HG02981 (cell line): ENCODE data around the gene HAAO.

Experiments used
- ATAC-seq: cut with Tn5 transposase; IDR thresholded peaks from one replicate; pipeline ENCODE4 v1.9.1; 2021; ENCODE audit warnings: mild to moderate bottlenecking, moderate library complexity; ENCODE audit not compliant: unreplicated experiment

The HAAO gene

GRCh38 chr2:42794271-42795046, 2.1 kb upstream of the HAAO start:
- no peak for ATAC-seq

- ATAC-seq: no peak
These were observed 1.2 kb upstream of the HAAO start for GRCh38 chr2:42793334-42794270.

GRCh38 chr2:42792087-42792582, 248 bp downstream of the HAAO start:
- no peak for ATAC-seq

GRCh38 chr2:42791606-42792005, 777 bp downstream of the HAAO start:
- ATAC-seq: no peak

GRCh38 chr2:42789751-42790150, 2.6 kb downstream of the HAAO start:
- no peak for ATAC-seq

GRCh38 chr2:42788882-42789281, 3.5 kb downstream of the HAAO start:
- ATAC-seq: no peak

- no peak for ATAC-seq
These were observed 3.9 kb downstream of the HAAO start for GRCh38 chr2:42788478-42788793.

GRCh38 chr2:42787788-42788477, 4.5 kb downstream of the HAAO start:
- no peak for ATAC-seq

GRCh38 chr2:42787424-42787787, 5.0 kb downstream of the HAAO start:
- no peak for ATAC-seq

- ATAC-seq: no peak
These were observed 5.6 kb downstream of the HAAO start for GRCh38 chr2:42786561-42787345.

GRCh38 chr2:42784204-42784880, 8.0 kb downstream of the HAAO start:
- no peak for ATAC-seq

GRCh38 chr2:42783511-42783910, 8.9 kb downstream of the HAAO start:
- no peak for ATAC-seq

GRCh38 chr2:42781181-42781580, 11.2 kb downstream of the HAAO start:
- ATAC-seq: no peak

- ATAC-seq: no peak
These were observed 14.2 kb downstream of the HAAO start for GRCh38 chr2:42777883-42778805.

- no peak for ATAC-seq
These were observed 16.6 kb downstream of the HAAO start for GRCh38 chr2:42775810-42776209.

- ATAC-seq: no peak
These were observed 17.2 kb downstream of the HAAO start for GRCh38 chr2:42775186-42775585.

- ATAC-seq: no peak
These were observed 20.7 kb downstream of the HAAO start for GRCh38 chr2:42771546-42772153.

- no peak for ATAC-seq
These were observed 21.9 kb downstream of the HAAO start for GRCh38 chr2:42770288-42771131.
